ENCODE data around the gene GALNT18.
"Not testable (repeated sequence)": the region's sequence is repeated elsewhere in the genome, so short reads cannot be mapped to it uniquely, and the experiment has no call there.

Gene GALNT18

DNA sequence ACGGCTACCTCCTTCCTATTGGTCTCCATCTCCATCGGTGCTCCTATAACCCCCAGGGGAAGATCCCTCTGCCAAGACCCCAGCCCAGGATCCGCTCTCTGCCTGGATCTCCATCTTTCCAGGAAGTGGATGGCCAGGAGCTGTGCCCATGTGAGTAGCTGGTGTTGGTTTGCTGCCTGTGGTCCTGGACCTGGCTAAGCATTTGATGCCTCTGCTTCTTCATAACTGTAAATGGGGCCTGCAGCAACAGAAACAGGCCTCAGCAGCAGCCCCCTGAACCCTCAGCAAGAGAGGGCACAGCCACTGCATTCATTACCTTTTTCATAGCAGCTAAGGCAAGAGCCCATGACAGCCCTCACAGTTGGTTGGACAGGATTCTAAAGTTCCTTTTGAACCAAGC lies 242.1 kb downstream of the GALNT18 start:
- DNase-seq = no peak

DNA sequence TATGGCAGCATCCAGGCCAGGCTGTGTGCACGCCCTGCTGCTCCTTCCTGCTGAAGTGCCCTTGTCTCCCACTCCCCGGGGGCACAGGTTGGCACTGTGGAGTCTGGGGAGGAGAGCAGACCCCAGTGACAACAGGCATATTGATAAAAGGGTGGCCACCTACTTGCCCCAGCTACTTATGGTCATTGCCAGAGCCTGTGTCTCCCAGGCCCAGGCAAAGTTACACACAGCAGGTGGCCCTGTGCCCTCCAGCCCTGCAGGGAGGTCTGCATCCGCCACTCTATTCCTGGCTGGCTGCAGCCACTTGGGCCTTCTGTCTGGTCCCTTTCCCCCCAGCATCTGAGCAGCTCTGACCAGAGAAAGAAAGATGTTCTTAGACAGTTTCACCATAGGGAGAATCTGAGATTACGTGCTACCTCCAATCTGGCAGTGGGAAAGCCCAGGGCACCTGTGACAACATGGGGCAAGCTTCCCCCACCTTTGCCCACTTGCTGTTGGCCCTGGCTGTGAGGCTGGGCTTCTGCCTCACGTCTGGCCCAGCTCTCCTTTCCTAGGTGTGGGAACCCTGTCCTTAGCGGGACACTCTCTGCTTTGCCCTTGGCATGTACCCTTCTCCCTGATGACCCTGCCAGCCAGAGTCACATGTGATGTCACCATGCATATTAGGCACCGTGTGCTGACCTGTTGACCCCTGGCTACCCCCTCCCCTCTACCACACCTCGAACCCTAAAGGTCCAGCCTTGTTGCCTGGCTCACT lies 243.4 kb downstream of the GALNT18 start:
- DNase-seq = no peak

- no peak for DNase-seq
Observed at GRCh38 chr11:11374358-11375148, 247.3 kb downstream of the GALNT18 start.

DNA sequence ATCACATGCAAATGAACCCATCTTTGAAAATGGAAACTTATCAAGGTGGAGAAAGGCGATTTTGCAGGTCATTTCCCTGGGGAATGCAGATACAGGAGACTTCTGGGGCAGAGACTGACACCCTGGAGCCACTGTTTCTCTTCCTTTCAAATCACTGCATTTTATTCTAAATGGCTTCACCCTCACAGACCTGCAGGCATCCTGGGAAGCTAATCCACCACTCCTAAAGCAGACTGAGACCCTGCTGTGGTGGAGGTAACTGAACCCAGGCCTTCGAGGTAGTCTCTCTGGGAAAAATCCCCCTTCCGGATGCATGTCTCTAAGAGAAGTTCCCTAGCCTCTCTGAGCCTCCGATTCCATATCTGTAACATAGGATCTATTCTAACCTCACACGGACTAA lies 247.9 kb downstream of the GALNT18 start:
- DNase-seq = no peak

GRCh38 chr11:11372461-11372860 lies 249.3 kb downstream of the GALNT18 start:
- DNase-seq = no peak

- no peak for DNase-seq
Observed at GRCh38 chr11:11370962-11371303, 250.9 kb downstream of the GALNT18 start.

DNA sequence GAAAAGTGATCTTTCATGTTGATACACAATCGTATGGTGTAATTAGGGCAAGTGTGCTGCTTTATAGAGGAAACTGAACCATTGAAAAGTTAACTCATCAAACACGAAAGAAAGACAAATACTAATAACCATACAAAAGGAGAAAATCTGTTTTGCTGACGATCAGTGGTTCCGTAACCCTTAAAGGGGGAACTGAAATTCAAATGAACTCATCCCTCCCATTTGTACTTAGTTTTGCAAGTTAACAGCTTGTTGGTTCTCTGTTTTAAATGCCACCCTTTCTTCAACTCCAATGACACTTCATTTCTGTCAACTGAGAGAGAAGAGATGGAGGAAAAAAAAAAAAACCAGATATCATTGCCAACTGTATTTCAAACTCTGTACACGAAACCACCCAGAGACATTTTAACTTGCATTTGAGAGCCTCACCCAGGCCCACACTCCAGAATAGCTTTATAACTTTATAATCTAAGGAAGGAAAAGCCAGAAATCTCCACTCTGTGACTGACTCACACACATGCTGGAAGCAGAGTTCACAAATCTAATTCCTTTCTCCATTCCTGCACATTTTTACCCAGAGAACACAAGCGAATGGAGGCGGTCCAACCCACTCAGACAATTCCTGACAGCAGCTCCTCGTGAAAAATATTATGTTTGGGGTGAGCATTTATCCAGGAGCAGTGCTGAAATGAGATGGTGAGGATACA lies 251.4 kb downstream of the GALNT18 start:
- no peak for DNase-seq

DNA sequence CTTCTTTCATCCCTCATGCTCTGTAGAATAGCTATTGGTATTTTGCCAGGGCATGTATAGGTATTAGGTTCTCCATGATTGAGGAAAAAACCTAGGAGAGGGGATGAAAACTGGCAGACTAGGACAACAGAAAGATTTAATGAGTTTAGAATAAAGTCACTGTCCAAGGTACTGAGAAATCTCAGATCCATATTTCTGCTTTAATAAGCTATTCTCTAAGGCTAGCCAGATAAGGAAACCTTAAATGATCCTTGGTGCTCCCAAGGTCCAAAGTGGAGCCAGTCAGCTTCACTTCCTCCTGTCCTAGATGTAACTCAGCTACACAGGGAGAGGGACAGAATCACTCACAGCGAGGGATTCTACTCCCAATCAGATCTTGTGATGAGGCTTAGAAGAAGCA lies 255.0 kb downstream of the GALNT18 start:
- DNase-seq = no peak

- DNase-seq = no peak
Observed at GRCh38 chr11:11363674-11364073, 258.1 kb downstream of the GALNT18 start.

DNA sequence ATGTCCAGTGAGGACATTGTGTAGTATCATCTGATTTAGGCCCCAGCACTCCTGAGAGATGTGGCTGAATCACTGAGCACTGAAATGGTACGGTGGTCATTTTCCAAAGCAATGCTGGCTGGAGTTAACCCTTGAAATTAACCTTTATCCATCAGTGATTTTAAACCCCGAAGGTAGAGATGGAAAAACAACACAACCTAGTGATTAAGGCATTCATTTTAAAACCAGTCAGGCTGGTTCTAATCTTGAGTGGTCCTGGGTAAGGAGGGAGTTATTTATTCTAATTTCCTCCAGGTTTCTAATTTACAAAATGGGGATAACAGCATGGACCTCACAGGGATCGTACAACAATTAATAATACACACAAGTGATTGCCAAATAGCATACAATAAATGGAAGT lies 262.2 kb downstream of the GALNT18 start:
- no peak for DNase-seq

- DNase-seq = no peak
Observed at GRCh38 chr11:11356842-11357241, 265.0 kb downstream of the GALNT18 start.

DNA sequence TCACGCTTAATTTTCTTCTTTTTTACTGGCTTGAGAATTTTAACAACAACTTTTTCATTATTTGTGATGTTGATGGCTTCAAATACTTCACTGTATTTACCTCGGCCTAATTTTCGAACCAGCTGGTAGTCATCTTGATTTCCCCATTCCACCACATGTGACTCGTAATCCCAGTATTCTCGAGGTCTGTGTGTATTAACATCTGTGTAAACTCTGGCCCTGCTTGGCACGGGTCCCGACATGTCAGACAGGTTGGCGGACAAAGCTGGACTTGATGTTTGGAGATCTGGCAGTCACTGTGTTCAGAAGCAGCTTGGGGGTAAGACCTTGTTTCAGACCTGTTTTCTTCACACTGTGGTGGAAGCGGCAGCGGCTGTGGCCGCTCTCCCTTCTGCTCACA lies 268.9 kb downstream of the GALNT18 start, which contains the start of gene CSNK2A3:
TSS of gene CSNK2A3 (minus strand) at position 373 of the 400 bp plus-strand sequence. CDS start at position 242, 131 bp downstream.
- DNase-seq = not testable (repeated sequence)

DNA sequence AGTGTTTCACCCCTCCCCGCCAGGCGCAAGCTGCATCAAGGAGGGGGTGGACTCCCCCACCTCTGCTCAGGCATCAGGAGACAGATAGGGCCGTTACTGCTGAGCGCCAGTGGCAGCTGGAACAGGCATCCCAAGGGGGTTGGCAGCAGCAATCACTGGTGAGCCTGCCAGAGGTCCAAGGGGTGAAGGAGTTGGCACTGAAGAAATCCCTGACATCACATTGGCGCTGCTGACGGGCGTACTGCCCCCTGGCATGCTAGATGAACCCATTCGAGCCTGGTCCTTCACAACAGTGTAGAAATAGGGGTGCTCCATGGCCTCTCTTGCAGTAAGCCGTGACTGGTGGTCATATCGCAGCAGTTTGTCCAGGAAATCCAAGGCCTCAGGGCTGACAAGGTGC lies 270.0 kb downstream of the GALNT18 start:
- DNase-seq = not testable (repeated sequence)

DNA sequence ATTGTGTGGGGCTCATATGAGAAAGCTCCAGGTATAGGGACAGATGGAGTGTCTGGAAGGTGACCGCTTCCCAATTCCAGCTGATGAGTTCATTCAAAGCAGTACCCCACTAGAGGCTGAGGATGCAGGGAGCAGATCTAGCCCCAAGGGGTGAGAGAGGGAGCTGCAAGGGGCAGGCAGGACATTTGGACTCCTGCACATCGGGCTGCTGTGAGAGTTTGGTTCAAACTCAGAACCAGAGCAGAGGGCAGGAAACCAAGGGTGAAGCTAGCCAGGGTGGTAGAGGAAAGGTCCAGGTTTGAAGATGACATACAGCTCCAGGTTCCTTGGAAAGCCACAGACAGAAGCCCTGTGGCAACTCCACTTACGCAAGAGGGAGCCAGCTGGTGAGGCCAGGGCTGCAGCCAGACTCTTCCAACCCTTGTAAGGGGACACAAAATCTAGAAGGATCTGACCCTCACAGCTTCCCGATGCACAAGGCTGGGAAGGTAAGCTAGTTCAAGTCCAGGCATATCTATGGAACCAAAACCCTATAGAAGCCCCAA lies 270.7 kb downstream of the GALNT18 start:
- no peak for DNase-seq

GRCh38 chr11:11349870-11350337 lies 271.9 kb downstream of the GALNT18 start:
- DNase-seq = no peak

- DNase-seq = no peak
Observed at GRCh38 chr11:11349106-11349825, 272.5 kb downstream of the GALNT18 start.

GRCh38 chr11:11348303-11348702 lies 273.5 kb downstream of the GALNT18 start:
- DNase-seq = no peak

DNA sequence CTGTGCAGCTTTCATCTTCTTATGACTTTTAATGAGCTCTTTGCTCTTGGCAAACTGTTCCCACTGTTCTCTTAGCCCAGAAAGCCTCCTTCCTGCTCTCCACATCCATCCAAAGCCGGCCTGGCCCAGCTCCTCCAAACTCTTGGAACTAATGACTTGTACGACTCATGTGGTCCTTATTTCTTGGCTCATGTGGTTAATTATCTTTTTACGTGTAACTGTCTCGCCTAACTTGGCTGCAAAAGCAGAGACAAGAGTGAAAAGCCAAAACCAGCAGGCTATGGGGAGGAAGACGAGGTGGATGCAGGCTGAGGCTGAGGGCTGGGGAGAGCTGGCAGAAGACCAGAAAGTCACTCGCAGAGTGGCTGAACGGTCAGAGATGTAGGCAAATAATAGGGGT lies 274.2 kb downstream of the GALNT18 start:
- DNase-seq = no peak

GRCh38 chr11:11346303-11346702 lies 275.5 kb downstream of the GALNT18 start:
- no peak for DNase-seq

- no peak for DNase-seq
Observed at GRCh38 chr11:11345099-11345498, 276.7 kb downstream of the GALNT18 start.

DNA sequence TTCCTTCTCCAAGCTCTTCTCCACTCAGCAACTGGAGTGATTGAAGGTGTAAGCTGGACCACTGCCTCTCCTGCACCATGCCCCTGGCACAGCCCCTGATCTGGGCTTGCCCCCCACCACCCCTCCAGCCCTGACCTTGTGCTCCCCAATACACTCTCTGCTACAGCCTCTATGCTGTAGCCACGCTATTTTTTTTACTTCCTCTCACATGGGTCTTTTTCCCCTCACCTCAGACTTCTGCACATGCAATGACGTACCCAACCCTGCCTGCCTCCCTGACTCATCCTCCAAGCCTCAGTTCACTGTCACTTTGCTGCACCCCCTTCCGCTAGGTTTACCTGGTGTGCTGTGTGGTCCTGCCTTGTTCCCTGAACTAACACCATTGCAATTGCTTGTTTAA lies 277.8 kb downstream of the GALNT18 start:
- no peak for DNase-seq

GRCh38 chr11:11338304-11338703 lies 283.5 kb downstream of the GALNT18 start:
- no peak for DNase-seq

DNA sequence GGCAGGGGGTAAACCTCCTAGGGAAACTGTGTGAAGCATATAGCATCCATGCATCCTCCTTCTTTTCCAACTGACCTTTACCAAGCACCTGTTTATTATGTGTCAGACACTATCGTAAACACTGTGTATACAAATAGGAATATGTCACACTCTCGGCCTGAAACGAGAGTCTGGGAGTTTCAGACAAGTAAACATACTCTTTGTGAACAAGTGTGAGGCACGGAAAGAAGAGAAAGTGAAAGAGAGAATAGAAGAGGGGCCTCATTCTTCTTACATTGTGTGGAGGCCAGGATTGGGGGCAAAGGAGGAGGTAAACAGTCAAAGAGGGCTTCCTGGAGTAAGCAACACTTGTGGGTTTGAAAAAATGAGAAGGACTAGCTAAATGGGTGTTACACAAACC lies 285.1 kb downstream of the GALNT18 start:
- no peak for DNase-seq
